HG02870 (cell line): ENCODE data around the gene GPR78.

Experiments
- ATAC-seq: cut with Tn5 transposase; IDR thresholded peaks from one replicate; pipeline ENCODE4 v1.9.1; 2021; ENCODE audit warnings: mild to moderate bottlenecking, moderate library complexity; ENCODE audit not compliant: unreplicated experiment

Gene GPR78

GRCh38 chr4:8585721-8586212 lies 5.6 kb downstream of the GPR78 start:
- no peak for ATAC-seq

GRCh38 chr4:8586246-8586645 lies 6.1 kb downstream of the GPR78 start:
- ATAC-seq = no peak

DNA sequence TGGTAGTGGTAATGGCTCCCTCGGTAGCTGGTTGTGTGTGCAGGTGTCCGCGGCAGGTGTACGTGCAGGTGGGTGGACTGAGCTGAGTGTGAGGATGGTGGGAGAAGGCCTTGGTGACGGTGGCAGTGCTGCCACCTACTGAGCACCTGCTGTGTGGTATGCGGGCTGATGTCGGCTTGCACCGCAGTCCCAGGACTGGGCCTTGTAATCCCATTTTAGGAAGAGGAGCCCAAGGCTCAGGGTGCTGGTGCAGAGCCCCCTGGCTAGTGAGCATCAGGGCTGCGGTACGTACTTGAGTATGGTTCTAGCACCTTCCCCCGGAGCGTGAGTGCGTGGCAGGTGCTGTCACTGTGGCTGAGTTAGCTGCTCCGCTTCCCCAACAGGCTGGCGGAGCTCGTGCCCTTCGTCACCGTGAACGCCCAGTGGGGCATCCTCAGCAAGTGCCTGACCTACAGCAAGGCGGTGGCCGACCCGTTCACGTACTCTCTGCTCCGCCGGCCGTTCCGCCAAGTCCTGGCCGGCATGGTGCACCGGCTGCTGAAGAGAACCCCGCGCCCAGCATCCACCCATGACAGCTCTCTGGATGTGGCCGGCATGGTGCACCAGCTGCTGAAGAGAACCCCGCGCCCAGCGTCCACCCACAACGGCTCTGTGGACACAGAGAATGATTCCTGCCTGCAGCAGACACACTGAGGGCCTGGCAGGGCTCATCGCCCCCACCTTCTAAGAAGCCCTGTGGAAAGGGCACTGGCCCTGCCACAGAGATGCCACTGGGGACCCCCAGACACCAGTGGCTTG lies 6.7 kb downstream of the GPR78 start:
- ATAC-seq = no peak

DNA sequence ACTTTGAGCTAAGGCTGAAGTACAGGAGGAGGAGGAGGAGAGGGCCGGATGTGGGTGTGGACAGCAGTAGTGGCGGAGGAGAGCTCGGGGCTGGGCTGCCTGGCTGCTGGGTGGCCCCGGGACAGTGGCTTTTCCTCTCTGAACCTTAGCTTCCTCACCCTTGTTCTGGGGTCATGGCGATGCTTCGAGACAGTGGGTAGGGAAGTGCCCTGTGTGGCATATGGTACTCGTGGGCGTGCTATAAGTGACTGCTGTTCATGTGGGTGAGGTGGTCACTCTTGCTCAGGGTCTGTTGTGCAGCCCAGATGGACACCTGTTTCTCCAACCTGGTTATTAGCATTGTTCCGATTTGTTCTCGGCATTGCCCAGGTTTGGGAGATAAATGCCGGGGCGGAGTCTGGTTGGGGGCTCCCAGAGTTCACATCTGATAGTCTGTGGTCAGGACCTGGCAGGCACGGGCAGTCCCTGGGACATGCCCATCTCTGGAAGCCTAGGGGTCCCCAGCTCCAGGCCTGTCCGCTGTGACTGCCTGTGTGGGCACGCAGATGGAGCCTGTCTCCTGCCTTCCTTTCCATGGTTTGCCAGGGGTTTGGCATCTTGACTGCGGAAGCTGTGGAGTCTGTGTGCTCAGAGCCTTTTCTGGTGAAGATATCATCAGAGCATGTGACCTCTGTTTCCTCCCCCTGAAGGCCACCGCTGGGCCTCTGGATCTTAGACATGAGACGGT lies 7.4 kb downstream of the GPR78 start:
- no peak for ATAC-seq

DNA sequence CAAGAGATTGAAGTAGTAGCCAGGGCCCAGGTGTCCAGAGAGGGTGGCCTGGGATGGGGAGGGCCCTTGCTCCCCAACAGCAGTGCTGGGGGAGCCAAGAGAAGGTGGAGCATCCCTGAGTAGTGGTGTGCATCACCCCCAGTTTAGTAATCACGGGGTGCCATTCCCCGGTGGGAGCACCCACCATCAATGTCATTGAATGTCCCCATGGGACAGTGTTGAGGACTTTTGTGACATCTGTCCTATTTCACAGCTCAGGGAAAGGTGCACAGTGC lies 7.9 kb downstream of the GPR78 start:
- ATAC-seq = no peak

- ATAC-seq = no peak
Measured at GRCh38 chr4:8589336-8589735, 9.1 kb downstream of the GPR78 start.

DNA sequence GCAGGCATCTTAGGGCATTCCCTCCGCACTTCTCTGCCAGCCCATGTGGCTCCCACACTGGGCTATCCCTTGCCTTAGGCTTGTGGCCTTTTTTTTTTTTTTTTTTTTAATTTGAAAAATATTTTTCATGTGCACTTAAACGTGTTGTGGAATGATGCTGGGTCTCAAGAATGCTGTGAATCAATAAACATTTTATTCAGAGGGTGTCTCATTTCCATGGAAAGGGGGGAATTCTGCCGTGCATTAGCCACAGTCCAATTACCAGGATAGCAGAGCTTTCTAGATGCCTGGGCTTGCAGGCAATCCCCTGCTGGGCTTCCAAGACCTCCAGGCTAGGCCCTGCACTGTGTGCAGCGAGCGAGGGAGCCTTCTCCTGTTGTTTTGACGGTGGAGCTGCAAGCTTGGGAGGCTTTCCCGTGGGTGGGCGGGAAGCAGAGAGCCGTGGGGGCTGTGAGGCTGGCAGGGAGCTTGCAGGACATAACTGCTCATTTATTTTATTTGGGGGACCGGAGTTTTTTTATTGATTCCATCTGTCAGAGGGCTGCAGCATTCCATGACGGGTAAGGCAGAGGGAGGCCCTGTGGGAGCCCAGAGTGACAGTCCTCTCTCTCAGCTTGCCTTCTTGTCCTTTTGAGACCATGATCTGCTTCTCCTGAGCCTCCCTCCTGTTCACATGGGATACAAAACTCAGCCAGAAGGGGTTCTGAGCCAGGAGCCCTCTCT lies 9.8 kb downstream of the GPR78 start:
- no peak for ATAC-seq

GRCh38 chr4:8590546-8590880 lies 10.3 kb downstream of the GPR78 start:
- no peak for ATAC-seq

DNA sequence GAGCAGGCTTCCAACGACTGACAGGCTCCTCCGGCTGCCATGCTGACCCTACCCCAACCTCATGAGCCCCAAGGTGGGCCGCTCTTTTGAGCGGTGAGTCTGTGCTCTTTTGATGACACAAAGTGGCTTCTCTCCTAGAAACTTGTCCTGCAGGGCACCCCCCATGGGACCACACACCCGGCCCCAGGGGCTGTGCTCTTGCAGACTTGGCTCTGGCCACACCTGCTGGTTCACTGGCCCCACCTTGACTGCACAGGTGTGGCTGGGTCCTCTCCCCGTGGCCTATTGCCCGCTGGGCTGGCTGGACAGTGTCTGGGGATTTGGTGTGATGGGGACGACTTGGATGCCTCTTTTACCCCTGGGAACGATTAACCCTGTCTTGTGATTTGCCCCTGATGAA lies 10.9 kb downstream of the GPR78 start:
- ATAC-seq = no peak

GRCh38 chr4:8591626-8592365 lies 11.6 kb downstream of the GPR78 start:
- no peak for ATAC-seq

DNA sequence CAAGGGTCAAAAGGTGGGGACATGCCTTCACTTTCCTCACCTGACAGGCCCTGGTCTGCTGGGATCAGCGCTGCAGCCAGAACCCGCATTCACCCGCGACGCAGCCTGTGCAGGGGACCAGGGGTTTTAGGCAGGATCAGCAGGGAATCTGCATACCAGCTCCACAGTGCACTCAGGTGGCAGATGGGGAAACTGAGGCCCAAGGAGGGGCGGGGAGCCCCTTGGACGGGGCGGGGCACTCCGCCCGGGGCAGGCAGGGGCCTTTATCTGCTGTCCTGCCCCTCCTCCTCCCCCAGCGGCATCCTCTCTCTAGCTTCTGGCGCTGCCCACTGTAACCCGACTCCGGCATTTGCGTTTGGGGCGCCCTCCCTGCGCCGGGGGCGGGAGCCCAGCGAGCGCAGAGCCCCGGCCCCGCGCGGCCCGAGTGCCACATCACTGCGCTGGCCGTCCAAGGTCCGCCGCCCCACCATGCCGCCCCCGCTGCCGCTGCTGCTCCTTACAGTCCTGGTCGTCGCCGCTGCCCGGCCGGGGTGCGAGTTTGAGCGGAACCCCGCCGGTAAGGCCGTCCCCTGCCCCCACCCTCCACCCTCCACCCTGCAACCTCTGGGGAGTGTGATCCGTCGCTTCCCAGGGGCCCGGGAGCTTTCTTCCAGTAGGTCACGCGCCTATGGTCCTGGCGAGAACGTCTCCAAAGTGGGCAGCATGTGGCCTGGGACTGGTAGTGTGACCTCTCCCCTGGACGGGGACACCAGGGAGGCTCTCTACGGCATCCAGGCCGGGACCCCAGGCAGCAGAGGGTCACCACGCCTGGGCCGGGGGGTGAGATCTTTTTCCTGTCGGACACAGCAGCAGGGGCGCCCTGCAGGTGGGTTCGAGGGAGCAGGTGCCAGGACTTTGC lies 12.4 kb downstream of the GPR78 start, which contains the start of gene CPZ:
TSS of gene CPZ (plus strand) at position 400 of the 898 bp plus-strand sequence. CDS start at position 469, 69 bp downstream.
- no peak for ATAC-seq

- ATAC-seq = no peak
Measured at GRCh38 chr4:8593264-8594096, 13.3 kb downstream of the GPR78 start.

DNA sequence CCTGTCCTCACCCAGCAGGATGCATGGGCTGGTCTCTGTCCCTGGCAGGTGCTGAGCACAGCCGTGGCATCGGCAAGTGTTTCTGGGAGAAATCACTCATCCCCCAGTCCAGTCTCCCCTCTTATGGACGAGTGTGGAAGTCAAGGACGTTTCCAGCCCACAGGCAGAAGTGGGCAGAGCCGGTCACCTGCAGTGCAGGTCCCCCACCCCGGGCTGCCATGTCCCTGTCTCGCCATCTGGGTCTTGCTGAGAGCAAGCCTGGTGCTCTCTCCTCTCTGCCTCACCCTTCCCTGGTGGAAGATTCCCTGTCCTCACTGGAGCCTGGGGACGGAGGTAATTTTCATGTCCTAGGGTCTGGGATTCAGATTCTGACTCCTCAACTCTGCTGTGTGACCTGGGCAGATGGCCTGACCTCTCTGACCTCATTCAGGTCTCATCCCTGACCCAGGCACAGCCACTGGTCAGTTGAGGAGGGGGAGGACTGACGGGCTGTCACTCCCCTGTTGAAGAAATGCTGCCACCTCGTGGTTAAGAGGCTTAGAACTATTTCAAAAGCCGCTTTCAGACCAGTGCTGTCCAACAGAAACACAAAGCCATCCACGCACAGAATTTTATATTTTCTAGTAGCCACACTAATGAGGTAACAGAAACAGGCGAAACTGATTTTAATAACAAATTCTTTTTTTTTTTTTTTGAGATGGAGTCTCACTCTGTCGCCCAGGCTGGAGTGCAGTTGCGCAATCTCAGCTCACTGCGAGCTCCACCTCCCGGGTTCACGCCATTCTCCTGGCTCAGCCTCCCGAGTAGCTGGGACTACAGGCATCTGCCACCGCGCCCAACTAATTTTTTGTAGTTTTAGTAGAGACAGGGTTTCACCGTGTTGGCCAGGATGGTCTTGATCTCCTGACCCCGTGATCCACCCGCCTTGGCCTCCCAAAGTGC lies 14.2 kb downstream of the GPR78 start:
- no peak for ATAC-seq

- ATAC-seq = no peak
Measured at GRCh38 chr4:8595237-8596087, 15.3 kb downstream of the GPR78 start.

DNA sequence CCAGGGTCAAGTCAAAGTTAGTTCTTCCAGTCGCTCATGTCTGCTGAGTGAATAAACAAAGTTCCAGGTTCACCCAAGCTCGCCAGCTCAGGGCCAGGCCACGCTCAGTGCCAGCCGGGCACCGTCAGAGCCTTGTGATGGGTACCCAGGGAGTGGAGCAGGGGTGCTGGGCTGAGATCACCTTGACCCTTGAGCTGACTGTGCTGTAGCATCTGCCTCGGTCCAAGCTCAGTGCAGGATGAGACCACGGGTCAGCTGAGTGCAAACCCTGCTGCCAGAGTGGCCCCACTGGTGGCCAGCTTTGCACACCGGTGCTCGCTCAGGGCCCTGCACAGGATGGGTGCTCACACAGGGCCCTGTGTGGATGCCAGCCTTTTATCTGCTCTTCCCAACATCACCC lies 16.7 kb downstream of the GPR78 start:
- ATAC-seq = no peak

GRCh38 chr4:8597319-8597718 lies 17.1 kb downstream of the GPR78 start:
- no peak for ATAC-seq

DNA sequence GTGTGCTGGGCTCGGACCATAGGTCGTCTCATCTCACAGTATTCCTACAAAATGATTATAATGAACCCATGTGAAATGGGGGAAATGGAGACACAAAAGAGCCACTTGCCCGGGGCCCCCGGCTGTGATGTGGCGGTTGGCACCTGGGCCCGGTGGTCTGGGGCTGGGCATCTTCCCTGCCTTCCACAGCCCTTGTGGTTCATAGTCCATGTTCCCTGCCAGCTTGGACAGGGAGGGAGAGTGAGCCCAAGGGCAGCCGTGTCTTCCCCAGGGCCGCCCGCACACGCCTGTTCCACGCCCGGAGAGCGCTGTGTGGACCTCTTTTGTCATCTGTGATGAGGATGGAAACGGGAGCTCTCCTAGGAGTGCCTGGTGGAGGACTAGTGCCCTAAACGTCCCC lies 17.6 kb downstream of the GPR78 start:
- no peak for ATAC-seq
